Body of pancreas (tissue), 4 donors: Measurements from ENCODE around the gene TADA1.

Experiments
- POLR2A ChIP-seq, 3 donors: fragments of 450-650 bp; IDR thresholded peaks; one replicate each; pipeline ENCODE4 v1.6.1; 2016; ENCODE audit warnings: antibody characterized with exemption in 3 of 3, mild to moderate bottlenecking in 2 of 3
- TF ChIP-seq, protein P1 (sequence below), 7 experiments: fragments of 450-650 bp in 4 of 7; fragments of 200-600 bp in 3 of 7; sonication (generic) in 3 of 7; IDR thresholded peaks; one replicate each; pipeline ENCODE4 v1.5.1; 2016 to 2019; ENCODE audit warnings: antibody characterized with exemption in 7 of 7

DNA sequence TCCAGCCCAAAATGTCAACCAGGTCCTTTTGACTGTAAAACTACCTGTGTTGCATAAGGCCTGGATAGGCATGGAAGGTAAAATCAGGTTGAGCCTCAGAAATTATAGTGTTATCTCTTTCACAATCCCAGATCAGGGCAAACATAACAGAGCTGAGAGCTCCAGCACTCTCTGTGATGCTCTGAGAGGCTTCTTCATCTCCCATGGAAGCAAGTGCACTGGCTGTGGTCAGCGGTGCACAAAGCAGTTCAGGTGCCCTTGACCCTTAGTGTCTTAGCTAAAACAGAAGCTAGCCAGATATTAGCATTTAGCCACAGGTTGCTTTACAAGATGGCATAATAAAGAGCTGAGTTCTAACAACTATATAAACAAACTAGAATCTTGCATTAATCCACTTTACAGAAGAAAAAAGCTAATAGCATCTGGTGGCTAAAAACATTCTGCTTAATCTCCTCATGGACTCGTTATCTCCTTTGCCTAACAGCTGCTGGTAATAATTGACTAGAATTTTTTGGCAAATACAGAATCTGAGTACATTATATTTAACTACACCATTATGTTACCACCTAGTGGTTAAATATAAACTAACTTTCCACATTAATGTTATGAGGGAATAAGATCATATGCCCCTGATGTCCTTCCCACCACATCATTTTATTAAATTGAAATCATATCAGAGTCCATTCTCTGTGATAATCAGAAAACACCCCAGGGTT, 62.4 kb downstream of the TADA1 start:
- TF ChIP-seq, protein P1, sequence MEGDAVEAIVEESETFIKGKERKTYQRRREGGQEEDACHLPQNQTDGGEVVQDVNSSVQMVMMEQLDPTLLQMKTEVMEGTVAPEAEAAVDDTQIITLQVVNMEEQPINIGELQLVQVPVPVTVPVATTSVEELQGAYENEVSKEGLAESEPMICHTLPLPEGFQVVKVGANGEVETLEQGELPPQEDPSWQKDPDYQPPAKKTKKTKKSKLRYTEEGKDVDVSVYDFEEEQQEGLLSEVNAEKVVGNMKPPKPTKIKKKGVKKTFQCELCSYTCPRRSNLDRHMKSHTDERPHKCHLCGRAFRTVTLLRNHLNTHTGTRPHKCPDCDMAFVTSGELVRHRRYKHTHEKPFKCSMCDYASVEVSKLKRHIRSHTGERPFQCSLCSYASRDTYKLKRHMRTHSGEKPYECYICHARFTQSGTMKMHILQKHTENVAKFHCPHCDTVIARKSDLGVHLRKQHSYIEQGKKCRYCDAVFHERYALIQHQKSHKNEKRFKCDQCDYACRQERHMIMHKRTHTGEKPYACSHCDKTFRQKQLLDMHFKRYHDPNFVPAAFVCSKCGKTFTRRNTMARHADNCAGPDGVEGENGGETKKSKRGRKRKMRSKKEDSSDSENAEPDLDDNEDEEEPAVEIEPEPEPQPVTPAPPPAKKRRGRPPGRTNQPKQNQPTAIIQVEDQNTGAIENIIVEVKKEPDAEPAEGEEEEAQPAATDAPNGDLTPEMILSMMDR (IDR thresholded peaks at IDR 0.05), result peak in 5 of 7 experiments; percentile 12 to 53 (median 37)
- TF ChIP-seq POLR2A (IDR thresholded peaks at IDR 0.05), result no peak
